ENCODE measurements around the gene SRBD1. TPM values are rescaled to one million over a fixed set of nuclear protein-coding genes. Genes with fewer than 3 reads are reported as not detected.

The SRBD1 gene
- polyA plus RNA-seq, 2 of the 4 experiments (the other 2 are of a cell fraction) = 11.0 to 13.7 TPM

DNA sequence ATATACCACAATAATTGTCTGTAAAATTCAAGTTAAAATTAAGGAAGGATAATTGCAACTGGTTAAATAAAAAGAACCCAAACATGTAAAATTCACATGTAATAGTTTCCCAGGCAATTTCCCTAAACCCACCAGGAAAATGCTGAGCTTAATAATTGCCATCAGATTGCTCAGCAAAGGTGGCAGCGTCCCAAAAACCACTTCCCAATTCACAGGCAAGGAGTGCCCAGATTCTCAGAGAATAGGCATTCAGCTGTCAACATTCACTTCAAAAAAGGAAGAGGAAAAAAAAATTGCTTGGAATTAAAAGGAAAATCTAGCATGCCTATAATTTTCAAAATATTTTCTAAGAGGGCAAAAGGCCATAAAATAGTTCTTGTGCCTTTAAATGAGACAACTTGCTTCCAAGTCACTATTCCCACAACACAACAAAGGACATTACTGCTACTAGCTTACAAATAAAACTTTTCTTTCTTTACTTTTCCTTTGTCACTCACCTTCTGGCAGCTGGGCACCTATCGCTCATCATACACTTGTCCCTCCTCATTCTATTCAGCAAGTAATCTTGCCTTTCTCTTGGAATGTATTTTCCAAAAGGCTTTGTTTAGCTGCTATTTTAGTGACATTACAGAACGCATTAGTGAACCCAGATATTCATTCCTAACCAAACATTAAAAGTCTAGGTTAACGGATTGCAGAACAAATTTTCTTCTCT, 15.2 kb downstream of the SRBD1 start (continued):
- TF ChIP-seq, protein P1, sequence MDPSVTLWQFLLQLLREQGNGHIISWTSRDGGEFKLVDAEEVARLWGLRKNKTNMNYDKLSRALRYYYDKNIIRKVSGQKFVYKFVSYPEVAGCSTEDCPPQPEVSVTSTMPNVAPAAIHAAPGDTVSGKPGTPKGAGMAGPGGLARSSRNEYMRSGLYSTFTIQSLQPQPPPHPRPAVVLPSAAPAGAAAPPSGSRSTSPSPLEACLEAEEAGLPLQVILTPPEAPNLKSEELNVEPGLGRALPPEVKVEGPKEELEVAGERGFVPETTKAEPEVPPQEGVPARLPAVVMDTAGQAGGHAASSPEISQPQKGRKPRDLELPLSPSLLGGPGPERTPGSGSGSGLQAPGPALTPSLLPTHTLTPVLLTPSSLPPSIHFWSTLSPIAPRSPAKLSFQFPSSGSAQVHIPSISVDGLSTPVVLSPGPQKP (IDR thresholded peaks at IDR 0.05; ENCODE audit: low read depth, low read length) = no peak
- TF ChIP-seq EHMT2 (IDR thresholded peaks at IDR 0.05; ENCODE audit: low read depth) (no peak), CBX2 (IDR thresholded peaks at IDR 0.05; ENCODE audit: borderline replicate concordance, low read depth) (no peak), RAD21 (conservative IDR thresholded peaks at IDR 0.05 in 1 of 2, IDR thresholded peaks at IDR 0.05 in 1 of 2) (no peak), POLR2A (IDR thresholded peaks at IDR 0.05; ENCODE audit: low read length) (no peak), JUN (IDR thresholded peaks at IDR 0.05) (no peak), ESRRA (IDR thresholded peaks at IDR 0.05; ENCODE audit: borderline replicate concordance, low read length) (no peak), FOSB (CRISPR knock-in tag; IDR thresholded peaks at IDR 0.05) (no peak)

DNA sequence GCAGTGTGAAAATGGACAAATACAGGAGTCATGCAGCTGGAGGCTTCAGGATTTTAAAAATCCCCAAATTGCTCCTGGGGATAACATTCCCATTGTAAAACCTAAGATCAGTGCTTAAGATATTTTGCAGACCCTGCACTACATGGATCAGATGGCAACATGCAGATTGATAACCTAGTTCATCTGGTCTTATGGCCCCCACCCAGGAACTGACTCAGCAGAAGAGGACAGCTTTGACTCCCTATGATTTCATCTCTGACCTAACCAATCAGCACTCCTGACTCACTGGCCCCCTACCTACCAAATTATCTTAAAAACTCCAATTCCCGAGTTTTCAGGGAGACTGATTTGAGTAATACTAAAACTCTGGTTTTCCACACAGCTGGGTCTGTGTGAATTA, 20.0 kb downstream of the SRBD1 start:
- WGBS (ENCODE audit: missing lambda C conversion rate) = 76% methylated on average over 1 of the region's 1 CpG
- no peak for ATAC-seq
- CTCF ChIA-PET = no interaction called here
- H3K4me1 ChIP-seq = peaks cover 6% of the 10 kb centered on the region; the same call in 2 of the 3 replicates
- no peak overlapping the region for H3K27ac ChIP-seq
- TF ChIP-seq HOXA7 (CRISPR knock-in tag; IDR thresholded peaks at IDR 0.05) (no peak), GATA3 (IDR thresholded peaks at IDR 0.05; ENCODE audit: borderline replicate concordance) (no peak), MAFK (IDR thresholded peaks at IDR 0.05; ENCODE audit: partially characterized antibody) (no peak), RNF2 (IDR thresholded peaks at IDR 0.05; ENCODE audit: borderline replicate concordance, low read depth) (no peak), EP300 (IDR thresholded peaks at IDR 0.05) (no peak), BHLHE40 (IDR thresholded peaks at IDR 0.05; ENCODE audit: low read depth, low read length) (no peak), ESRRA (IDR thresholded peaks at IDR 0.05; ENCODE audit: borderline replicate concordance, low read length) (no peak), HOXB13 (CRISPR knock-in tag; IDR thresholded peaks at IDR 0.05; ENCODE audit: low read depth) (no peak), RFX5 (IDR thresholded peaks at IDR 0.05) (no peak), ZSCAN20 (CRISPR knock-in tag; IDR thresholded peaks at IDR 0.05) (no peak), MAZ (IDR thresholded peaks at IDR 0.05; ENCODE audit: borderline replicate concordance, low read depth, low read length) (no peak), CHD4 (IDR thresholded peaks at IDR 0.05; ENCODE audit: borderline replicate concordance) (no peak), JUN (IDR thresholded peaks at IDR 0.05) (no peak), POLR2AphosphoS2 (conservative IDR thresholded peaks at IDR 0.05; ENCODE audit: low read length) (no peak), EHMT2 (IDR thresholded peaks at IDR 0.05; ENCODE audit: low read depth) (no peak)
- TF ChIP-seq, protein P2, sequence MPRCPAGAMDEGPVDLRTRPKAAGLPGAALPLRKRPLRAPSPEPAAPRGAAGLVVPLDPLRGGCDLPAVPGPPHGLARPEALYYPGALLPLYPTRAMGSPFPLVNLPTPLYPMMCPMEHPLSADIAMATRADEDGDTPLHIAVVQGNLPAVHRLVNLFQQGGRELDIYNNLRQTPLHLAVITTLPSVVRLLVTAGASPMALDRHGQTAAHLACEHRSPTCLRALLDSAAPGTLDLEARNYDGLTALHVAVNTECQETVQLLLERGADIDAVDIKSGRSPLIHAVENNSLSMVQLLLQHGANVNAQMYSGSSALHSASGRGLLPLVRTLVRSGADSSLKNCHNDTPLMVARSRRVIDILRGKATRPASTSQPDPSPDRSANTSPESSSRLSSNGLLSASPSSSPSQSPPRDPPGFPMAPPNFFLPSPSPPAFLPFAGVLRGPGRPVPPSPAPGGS (IDR thresholded peaks at IDR 0.05) = no peak
- TF ChIP-seq, protein P3, sequence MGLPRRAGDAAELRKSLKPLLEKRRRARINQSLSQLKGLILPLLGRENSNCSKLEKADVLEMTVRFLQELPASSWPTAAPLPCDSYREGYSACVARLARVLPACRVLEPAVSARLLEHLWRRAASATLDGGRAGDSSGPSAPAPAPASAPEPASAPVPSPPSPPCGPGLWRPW (IDR thresholded peaks at IDR 0.05) = no peak
- TF ChIP-seq, protein P4, sequence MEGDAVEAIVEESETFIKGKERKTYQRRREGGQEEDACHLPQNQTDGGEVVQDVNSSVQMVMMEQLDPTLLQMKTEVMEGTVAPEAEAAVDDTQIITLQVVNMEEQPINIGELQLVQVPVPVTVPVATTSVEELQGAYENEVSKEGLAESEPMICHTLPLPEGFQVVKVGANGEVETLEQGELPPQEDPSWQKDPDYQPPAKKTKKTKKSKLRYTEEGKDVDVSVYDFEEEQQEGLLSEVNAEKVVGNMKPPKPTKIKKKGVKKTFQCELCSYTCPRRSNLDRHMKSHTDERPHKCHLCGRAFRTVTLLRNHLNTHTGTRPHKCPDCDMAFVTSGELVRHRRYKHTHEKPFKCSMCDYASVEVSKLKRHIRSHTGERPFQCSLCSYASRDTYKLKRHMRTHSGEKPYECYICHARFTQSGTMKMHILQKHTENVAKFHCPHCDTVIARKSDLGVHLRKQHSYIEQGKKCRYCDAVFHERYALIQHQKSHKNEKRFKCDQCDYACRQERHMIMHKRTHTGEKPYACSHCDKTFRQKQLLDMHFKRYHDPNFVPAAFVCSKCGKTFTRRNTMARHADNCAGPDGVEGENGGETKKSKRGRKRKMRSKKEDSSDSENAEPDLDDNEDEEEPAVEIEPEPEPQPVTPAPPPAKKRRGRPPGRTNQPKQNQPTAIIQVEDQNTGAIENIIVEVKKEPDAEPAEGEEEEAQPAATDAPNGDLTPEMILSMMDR (IDR thresholded peaks at IDR 0.05) = no peak
- TF ChIP-seq, protein P5, sequence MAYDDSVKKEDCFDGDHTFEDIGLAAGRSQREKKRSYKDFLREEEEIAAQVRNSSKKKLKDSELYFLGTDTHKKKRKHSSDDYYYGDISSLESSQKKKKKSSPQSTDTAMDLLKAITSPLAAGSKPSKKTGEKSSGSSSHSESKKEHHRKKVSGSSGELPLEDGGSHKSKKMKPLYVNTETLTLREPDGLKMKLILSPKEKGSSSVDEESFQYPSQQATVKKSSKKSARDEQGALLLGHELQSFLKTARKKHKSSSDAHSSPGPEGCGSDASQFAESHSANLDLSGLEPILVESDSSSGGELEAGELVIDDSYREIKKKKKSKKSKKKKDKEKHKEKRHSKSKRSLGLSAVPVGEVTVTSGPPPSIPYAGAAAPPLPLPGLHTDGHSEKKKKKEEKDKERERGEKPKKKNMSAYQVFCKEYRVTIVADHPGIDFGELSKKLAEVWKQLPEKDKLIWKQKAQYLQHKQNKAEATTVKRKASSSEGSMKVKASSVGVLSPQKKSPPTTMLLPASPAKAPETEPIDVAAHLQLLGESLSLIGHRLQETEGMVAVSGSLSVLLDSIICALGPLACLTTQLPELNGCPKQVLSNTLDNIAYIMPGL (CRISPR knock-in tag; IDR thresholded peaks at IDR 0.05; ENCODE audit: borderline replicate concordance) = no peak
- no peak for FAIRE-seq
- H3K4me2 ChIP-seq = no peak overlapping the region
- DNase-seq (ENCODE audit: low read depth in 1 of 2, low spot score in 1 of 2) = no peak
- no peak overlapping the region for H3K4me3 ChIP-seq
- H3K9me3 ChIP-seq = no peaks in the 10 kb centered on the region
- POLR2A ChIA-PET = interaction anchor here (0.6 kb wide), 1 partner anchor 11 kb away, joined by 4 read pairs; no protein-coding TSS in a partner anchor
